Endothelial cell of umbilical vein (primary cell): Measurements from ENCODE around the gene KCNIP1. TPM values are rescaled to one million over a fixed set of nuclear protein-coding genes. Genes with fewer than 3 reads are reported as not detected.

ENCODE experiments used
- BruUV-seq: library from RNA; stranded (reverse); fragments of 400-500 nt; replicated peaks from 2 replicates; lab custom pipeline; 2021; lab: Mats Ljungman, UMichigan
- CTCF ChIA-PET: fragments of 300-600, 350-600 bp; sonication (Branson Sonifier 250); formaldehyde crosslinking; loops from one replicate; lab custom pipeline; 2021; ENCODE audit warnings: antibody characterized with exemption, inconsistent platforms; lab: Charles Lee
- POLR2A ChIA-PET: fragments of 300-600, 350-600 bp; sonication (Branson Sonifier 250); formaldehyde crosslinking; loops from one replicate; lab custom pipeline; 2021; ENCODE audit warnings: antibody characterized with exemption, inconsistent platforms; lab: Charles Lee
- DNase-seq: peaks from one replicate; pipeline ENCODE4 v3.0.0-alpha.2; 2011; ENCODE audit warnings: low read depth, low spot score
- FAIRE-seq: peaks from 2 replicates; lab custom pipeline; 2011; peaks lifted over from hg19 to GRCh38; lab: Jason Lieb, UNC
- H2AFZ ChIP-seq: 2 replicates; pipeline ENCODE4 v1.6.0; 2012; ENCODE audit warnings: low read depth, low read length, control low read depth, inconsistent platforms
- H3K27ac ChIP-seq: 2 replicates; pipeline ENCODE4 v1.5.1; 2011; ENCODE audit warnings: low read depth, mild to moderate bottlenecking, control low read depth, low read length, moderate library complexity; ENCODE audit not compliant: insufficient read depth
- H3K27me3 ChIP-seq, 2 experiments: 2 replicates each; pipeline versions ENCODE4 v1.6.0 to v1.6.1; 2011; ENCODE audit warnings: low read length in 2 of 2, mixed read lengths in 1 of 2; ENCODE audit not compliant: control insufficient read depth in 2 of 2, insufficient read depth in 2 of 2
- H3K36me3 ChIP-seq, 2 experiments: 2 replicates in 1 of 2; 3 replicates in 1 of 2; pipeline ENCODE4 v1.5.1; 2011; ENCODE audit warnings: low read length in 2 of 2, mild to moderate bottlenecking in 1 of 2, moderate library complexity in 1 of 2; ENCODE audit not compliant: control insufficient read depth in 2 of 2, insufficient read depth in 2 of 2; ENCODE audit errors: extremely low read depth in 1 of 2
- H3K4me1 ChIP-seq: 3 replicates; pipeline ENCODE4 v1.5.1; 2011; ENCODE audit warnings: mild to moderate bottlenecking, low read length; ENCODE audit not compliant: control insufficient read depth, insufficient read depth; ENCODE audit errors: extremely low read depth
- H3K4me2 ChIP-seq: 2 replicates; pipeline ENCODE4 v1.6.1; 2011; ENCODE audit warnings: low read length, control low read depth, mixed read lengths; ENCODE audit not compliant: insufficient read depth
- H3K4me3 ChIP-seq, 3 experiments: fragments of 200-600 bp in 1 of 3; sonication (generic), shearing (Covaris generic) in 1 of 3; replicated peaks in 1 of 3; 2 replicates each; pipeline ENCODE4 v1.5.1; 2011 to 2016; ENCODE audit warnings: control low read depth in 3 of 3, low read length in 3 of 3, mild to moderate bottlenecking in 2 of 3, inconsistent platforms in 1 of 3, low read depth in 1 of 3, moderate library complexity in 1 of 3; ENCODE audit not compliant: insufficient read depth in 1 of 3
- H3K79me2 ChIP-seq: 2 replicates; pipeline ENCODE4 v1.6.0; 2012; ENCODE audit warnings: low read length, inconsistent platforms; ENCODE audit not compliant: control insufficient read depth, insufficient read depth
- H3K9ac ChIP-seq: replicated peaks from 2 replicates; pipeline ENCODE3; 2011; ENCODE audit warnings: low read length, control low read depth; ENCODE audit not compliant: insufficient read depth; ENCODE audit errors: extremely low read depth
- H3K9me1 ChIP-seq: replicated peaks from 3 replicates; pipeline ENCODE4 v1.6.0; 2011; ENCODE audit warnings: mild to moderate bottlenecking, low read length; ENCODE audit not compliant: control insufficient read depth, insufficient read depth; ENCODE audit errors: extremely low read depth
- H3K9me3 ChIP-seq: replicated peaks from 2 replicates; pipeline ENCODE4 v1.5.1; 2012; ENCODE audit warnings: low read length, inconsistent platforms; ENCODE audit not compliant: control insufficient read depth, insufficient read depth
- H4K20me1 ChIP-seq: replicated peaks from 2 replicates; pipeline ENCODE3; 2011; ENCODE audit warnings: mild to moderate bottlenecking, low read length; ENCODE audit not compliant: control insufficient read depth, insufficient read depth; ENCODE audit errors: extremely low read depth
- CTCF ChIP-seq, 2 donors: IDR thresholded peaks; 1 replicate in 1 of 2; 2 replicates in 1 of 2; pipeline ENCODE4 v1.5.1; 2011; ENCODE audit warnings: low read length in 2 of 2, mild to moderate bottlenecking in 2 of 2, moderate library complexity in 2 of 2, control low read depth in 1 of 2, inconsistent platforms in 1 of 2, low read depth in 1 of 2; ENCODE audit not compliant: insufficient read depth in 1 of 2; ENCODE audit errors: extremely low read depth in 1 of 2
- EZH2 ChIP-seq: IDR thresholded peaks from 2 replicates; pipeline ENCODE4 v1.6.1; 2012; ENCODE audit warnings: borderline replicate concordance, low read depth, mild to moderate bottlenecking, moderate library complexity, low read length, inconsistent platforms; ENCODE audit not compliant: severe bottlenecking
- FOS ChIP-seq: IDR thresholded peaks from 2 replicates; pipeline ENCODE4 v1.6.1; 2011; ENCODE audit warnings: mild to moderate bottlenecking, low read length, moderate library complexity, borderline replicate concordance; ENCODE audit not compliant: insufficient read depth
- GATA2 ChIP-seq: IDR thresholded peaks from 2 replicates; pipeline ENCODE4 v1.7.0; 2011; ENCODE audit warnings: low read depth, mild to moderate bottlenecking, moderate library complexity, mixed read lengths, low read length; ENCODE audit not compliant: insufficient read length, insufficient read depth
- MYC ChIP-seq: IDR thresholded peaks from one replicate; pipeline ENCODE4 v1.6.1; 2011; ENCODE audit warnings: mild to moderate bottlenecking, low read depth, low read length
- POLR2A ChIP-seq: IDR thresholded peaks from 2 replicates; pipeline ENCODE4 v1.6.1; 2012; ENCODE audit warnings: low read depth, mild to moderate bottlenecking, control low read depth, low read length
- dilution Hi-C: fragments of 300-500 bp; cut with MboI; formaldehyde crosslinking; loops from one replicate; pipeline ENCODE4 v1.15.0; 2019; ENCODE audit warnings: low sequenced_read_pairs; ENCODE audit not compliant: extremely low pct_ligation_motif_present
- intact Hi-C: fragments of 100-400 bp; cut with micrococcal nuclease; formaldehyde crosslinking; loops from one replicate; pipeline ENCODE4 v1.10.0; 2022
- polyA plus RNA-seq, 4 experiments: library from polyadenylated mRNA; depleted of rRNA in 3 of 4; stranded (reverse) in 3 of 4; unstranded in 1 of 4; fragments of >200 nt; gene quantifications; 2 replicates each; pipeline versions ENCODE4 v1.2.1 to v1.2.3, GENCODE V29; 2011 to 2012; ENCODE audit warnings: missing spikeins in 1 of 4
- total RNA-seq: library from RNA; stranded (reverse); gene quantifications from 2 replicates; pipeline ENCODE4 v1.2.3, GENCODE V29; 2021
- TF ChIP-seq, protein P1 (sequence below): IDR thresholded peaks from 2 replicates; pipeline ENCODE4 v1.6.1; 2011; ENCODE audit not compliant: insufficient read depth, insufficient read length

The KCNIP1 gene
- total and polyA plus RNA-seq, 2 donors (not counting 3 experiments of a cell fraction or from before 2014, with no cell fraction given): 0.15 TPM; not detected in 1

GRCh38 chr5:170782438-170782837, 278.6 kb downstream of the KCNIP1 start:
- DNase-seq (peak; percentile 71), FAIRE-seq (peak; percentile 97)
- Histone ChIP-seq H3K27ac (no peak overlapping the region), H3K9me1 (no peaks in the 10 kb centered on the region), H3K27me3 (no peaks in the 10 kb centered on the region), H3K4me3 (no peak overlapping the region), H4K20me1 (no peaks in the 10 kb centered on the region), H3K4me1 (peaks cover 6% of the 10 kb centered on the region), H2AFZ (peak overlapping the region; percentile 98), H3K36me3 (no peaks in the 10 kb centered on the region), H3K4me2 (peak overlapping the region; percentile 22), H3K9ac (no peak overlapping the region), H3K79me2 (no peaks in the 10 kb centered on the region), H3K9me3 (no peaks in the 10 kb centered on the region)
- dilution Hi-C loops: no loop called here
- intact Hi-C loops: no loop called here
- ChIA-PET POLR2A (no interaction called here), CTCF (interaction anchor here (1.3 to 14.8 kb wide), 2 partner anchors 9 to 36 kb away, joined by 5 to 452 read pairs; no protein-coding TSS in a partner anchor)
- TF ChIP-seq, protein P1, sequence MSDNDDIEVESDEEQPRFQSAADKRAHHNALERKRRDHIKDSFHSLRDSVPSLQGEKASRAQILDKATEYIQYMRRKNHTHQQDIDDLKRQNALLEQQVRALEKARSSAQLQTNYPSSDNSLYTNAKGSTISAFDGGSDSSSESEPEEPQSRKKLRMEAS: no peak
- TF ChIP-seq EZH2 (no peak), CTCF (IDR thresholded peaks at IDR 0.05; ENCODE audit: extremely low read depth in 1 of 2, insufficient read depth in 1 of 2, low read depth in 1 of 2, low read length in 2 of 2) (no peak), MYC (no peak), GATA2 (no peak), FOS (no peak), POLR2A (no peak)
- no TSS peak for BruUV-seq
